A549 (cell line): Measurements from ENCODE around the gene NPFFR1. TPM values are rescaled to one million over a fixed set of nuclear protein-coding genes. Genes with fewer than 3 reads are reported as not detected.

Experiments
- ATAC-seq, 2 experiments: fragments of 200-7000 bp in 1 of 2; fragments of >200 bp in 1 of 2; cut with Nextera tagmentation in 1 of 2; cut with Tn5 transposase in 1 of 2; 3 replicates each; pipeline versions ENCODE4 v1.8.0 to v1.9.1; 2018 to 2020; ENCODE audit warnings: mild to moderate bottlenecking in 1 of 2, moderate library complexity in 1 of 2
- CTCF ChIA-PET: fragments of 300-600 bp; sonication (Branson Sonifier 250); formaldehyde crosslinking; extraction: SDS; loops from one replicate; lab custom pipeline; 2021; ENCODE audit warnings: antibody characterized with exemption, inconsistent platforms; lab: Yijun Ruan, JAX
- POLR2A ChIA-PET: fragments of 350-600 bp; formaldehyde crosslinking; extraction: SDS; loops from one replicate; lab custom pipeline; 2021; ENCODE audit warnings: antibody characterized with exemption, inconsistent platforms; lab: Yijun Ruan, JAX
- DNase-seq, 2 experiments: peaks; one replicate each; pipeline versions ENCODE4 v3.0.0 to v3.0.0-alpha.2; 2011 to 2016; ENCODE audit warnings: low read depth in 1 of 2, low spot score in 1 of 2
- FAIRE-seq: peaks from 2 replicates; lab custom pipeline; 2011; peaks lifted over from hg19 to GRCh38; lab: Jason Lieb, UNC
- H3K27ac ChIP-seq, 2 experiments: fragments of >200 bp; sonication (Bioruptor Twin); formaldehyde crosslinking; 3 replicates each; pipeline ENCODE4 v1.5.1; 2016 to 2017
- H3K4me1 ChIP-seq: fragments of >200 bp; sonication (Bioruptor Twin); formaldehyde crosslinking; 3 replicates; pipeline ENCODE4 v1.6.1; 2016
- H3K4me2 ChIP-seq: fragments of >200 bp; sonication (Bioruptor Twin); formaldehyde crosslinking; 3 replicates; pipeline ENCODE4 v1.6.1; 2016
- H3K4me3 ChIP-seq: fragments of >200 bp; sonication (Bioruptor Twin); formaldehyde crosslinking; 3 replicates; pipeline ENCODE4 v1.5.1; 2016
- H3K9me3 ChIP-seq: fragments of >200 bp; sonication (Bioruptor Twin); formaldehyde crosslinking; 3 replicates; pipeline ENCODE4 v1.6.1; 2016
- CBX8 ChIP-seq: fragments of 200-600 bp; sonication (generic); IDR thresholded peaks from 2 replicates; pipeline ENCODE4 v1.6.1; 2016
- CEBPB ChIP-seq, 2 experiments: fragments of >200 bp in 1 of 2; sonication (Bioruptor Twin) in 1 of 2; formaldehyde crosslinking in 1 of 2; IDR thresholded peaks; 2 replicates each; pipeline ENCODE4 v1.6.1; 2012 to 2016
- EP300 ChIP-seq, 2 experiments: fragments of >200 bp; sonication (Bioruptor Twin); formaldehyde crosslinking; IDR thresholded peaks; 2 replicates in 1 of 2; 3 replicates in 1 of 2; pipeline ENCODE4 v1.6.1; 2016 to 2017
- HES2 ChIP-seq: fragments of >200 bp; sonication (Bioruptor Twin); formaldehyde crosslinking; IDR thresholded peaks from 2 replicates; pipeline ENCODE4 v1.6.1; 2016
- HOXB5 ChIP-seq: fragments of 250-450 bp; sonication (Bioruptor Pico); IDR thresholded peaks from 2 replicates; pipeline ENCODE4 v1.5.0; 2020; ENCODE audit warnings: mild to moderate bottlenecking, moderate library complexity
- JUNB ChIP-seq: fragments of >200 bp; sonication (Bioruptor Twin); formaldehyde crosslinking; IDR thresholded peaks from 2 replicates; pipeline ENCODE4 v1.6.1; 2016
- MAFK ChIP-seq: fragments of 450-650 bp; IDR thresholded peaks from 2 replicates; pipeline ENCODE4 v1.6.1; 2014; ENCODE audit not compliant: partially characterized antibody
- MAX ChIP-seq: IDR thresholded peaks from 2 replicates; pipeline ENCODE4 v1.6.1; 2012
- POLR2AphosphoS2 ChIP-seq: conservative IDR thresholded peaks from 2 replicates; pipeline ENCODE4 v1.6.1; 2012; ENCODE audit warnings: low read length, improper control_type of control experiment, inconsistent platforms
- RAD21 ChIP-seq, 2 experiments: fragments of >200 bp in 1 of 2; sonication (Bioruptor Twin) in 1 of 2; formaldehyde crosslinking in 1 of 2; IDR thresholded peaks in 1 of 2; conservative IDR thresholded peaks in 1 of 2; 2 replicates in 1 of 2; 3 replicates in 1 of 2; pipeline ENCODE4 v1.6.1; 2012 to 2018; ENCODE audit warnings: inconsistent platforms in 1 of 2
- REST ChIP-seq: fragments of 200-600 bp; sonication (generic); IDR thresholded peaks from 2 replicates; pipeline ENCODE4 v1.6.1; 2016; ENCODE audit warnings: antibody characterized with exemption, mild to moderate bottlenecking, moderate library complexity
- RNF2 ChIP-seq: fragments of 200-600 bp; sonication (generic); IDR thresholded peaks from 2 replicates; pipeline ENCODE4 v1.6.1; 2016; ENCODE audit warnings: low read depth, mild to moderate bottlenecking, antibody characterized with exemption, moderate library complexity, borderline replicate concordance
- SREBF2 ChIP-seq: fragments of 450-650 bp; IDR thresholded peaks from 2 replicates; pipeline ENCODE4 v1.6.1; 2014; ENCODE audit warnings: mild to moderate bottlenecking, moderate library complexity
- TP53 ChIP-seq: fragments of 250-450 bp; sonication (Bioruptor Pico); IDR thresholded peaks from 2 replicates; pipeline ENCODE4 v1.5.0; 2021; ENCODE audit warnings: mild to moderate bottlenecking, moderate library complexity
- USF2 ChIP-seq: fragments of 450-650 bp; IDR thresholded peaks from 2 replicates; pipeline ENCODE4 v1.6.1; 2014; ENCODE audit warnings: antibody characterized with exemption
- ZFP36 ChIP-seq: fragments of 450-650 bp; IDR thresholded peaks from 2 replicates; pipeline ENCODE4 v1.6.1; 2014; ENCODE audit warnings: borderline replicate concordance; ENCODE audit not compliant: partially characterized antibody
- WGBS: methylation state at CpG from one replicate; pipeline ENCODE4 v1.1.6; 2017; ENCODE audit errors: missing lambda C conversion rate; 5-methylcytosine and 5-hydroxymethylcytosine counted together
- polyA plus RNA-seq, 4 experiments: library from polyadenylated mRNA; depleted of rRNA in 3 of 4; stranded (reverse); fragments of >200 nt; fragmentation: RNase III in 1 of 4; extraction: RNeasy Plus Mini Kit Qiagen cat#74134 plus additional on column Dnase treatment in 1 of 4; gene quantifications; 2 replicates in 3 of 4; 3 replicates in 1 of 4; pipeline ENCODE4 v1.2.3, GENCODE V29; 2011 to 2017
- TF ChIP-seq, protein P1 (sequence below): fragments of 250-450 bp; sonication (Bioruptor Pico); IDR thresholded peaks from 2 replicates; pipeline ENCODE4 v1.5.0; 2020; ENCODE audit warnings: low read depth, mild to moderate bottlenecking, moderate library complexity
- TF ChIP-seq, protein P2 (sequence below): fragments of 250-450 bp; sonication (Bioruptor Pico); IDR thresholded peaks from 2 replicates; pipeline ENCODE4 v1.5.0; 2021; ENCODE audit warnings: mild to moderate bottlenecking, moderate library complexity, borderline replicate concordance
- TF ChIP-seq, protein P3 (sequence below): IDR thresholded peaks from 2 replicates; pipeline ENCODE4 v1.6.1; 2012

Gene NPFFR1
- polyA plus RNA-seq, 2 of the 4 experiments (the other 2 are of a cell fraction): not detected

DNA sequence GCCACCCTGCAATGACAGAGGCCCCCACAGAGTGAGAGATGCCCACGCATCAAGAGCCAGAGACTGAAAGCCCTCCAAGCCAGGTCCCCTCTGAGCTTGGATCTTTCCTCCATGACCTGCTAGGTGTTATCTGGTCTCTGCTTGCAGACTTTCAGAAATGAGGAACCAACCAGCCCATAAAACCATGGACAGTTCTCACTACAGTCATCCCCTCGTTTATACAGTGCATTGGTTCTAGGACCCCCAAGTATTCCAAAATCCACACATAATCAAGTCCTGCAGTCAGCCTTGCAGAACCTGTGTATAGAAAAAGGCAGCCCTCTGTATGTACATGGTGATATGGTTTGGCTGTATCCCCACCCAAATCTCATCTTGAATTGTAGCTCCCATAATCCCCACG is 23.1 kb downstream of the NPFFR1 start:
- ChIA-PET POLR2A (no interaction called here), CTCF (interaction anchor here (0.6 to 4.3 kb wide), 8 partner anchors 8 to 127 kb away, joined by 3 to 16 read pairs (median 4); partner anchors contain the start of gene PPA1)
- Histone ChIP-seq H3K9me3 (peaks cover 18% of the 10 kb centered on the region; the same call in 2 of the 3 replicates), H3K4me2 (no peak overlapping the region), H3K4me1 (no peaks in the 10 kb centered on the region), H3K27ac (no peak overlapping the region), H3K4me3 (no peak overlapping the region)
- ATAC-seq (no peak), DNase-seq (no peak), FAIRE-seq (no peak)
- no peak for TF ChIP-seq TP53 (CRISPR knock-in tag)
- TF ChIP-seq, protein P1, sequence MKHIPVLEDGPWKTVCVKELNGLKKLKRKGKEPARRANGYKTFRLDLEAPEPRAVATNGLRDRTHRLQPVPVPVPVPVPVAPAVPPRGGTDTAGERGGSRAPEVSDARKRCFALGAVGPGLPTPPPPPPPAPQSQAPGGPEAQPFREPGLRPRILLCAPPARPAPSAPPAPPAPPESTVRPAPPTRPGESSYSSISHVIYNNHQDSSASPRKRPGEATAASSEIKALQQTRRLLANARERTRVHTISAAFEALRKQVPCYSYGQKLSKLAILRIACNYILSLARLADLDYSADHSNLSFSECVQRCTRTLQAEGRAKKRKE (CRISPR knock-in tag): no peak
- TF ChIP-seq CEBPB (IDR thresholded peaks at IDR 0.05): no peak
- TF ChIP-seq HOXB5 (CRISPR knock-in tag): no peak
- no peak for TF ChIP-seq ZFP36
- TF ChIP-seq, protein P2, sequence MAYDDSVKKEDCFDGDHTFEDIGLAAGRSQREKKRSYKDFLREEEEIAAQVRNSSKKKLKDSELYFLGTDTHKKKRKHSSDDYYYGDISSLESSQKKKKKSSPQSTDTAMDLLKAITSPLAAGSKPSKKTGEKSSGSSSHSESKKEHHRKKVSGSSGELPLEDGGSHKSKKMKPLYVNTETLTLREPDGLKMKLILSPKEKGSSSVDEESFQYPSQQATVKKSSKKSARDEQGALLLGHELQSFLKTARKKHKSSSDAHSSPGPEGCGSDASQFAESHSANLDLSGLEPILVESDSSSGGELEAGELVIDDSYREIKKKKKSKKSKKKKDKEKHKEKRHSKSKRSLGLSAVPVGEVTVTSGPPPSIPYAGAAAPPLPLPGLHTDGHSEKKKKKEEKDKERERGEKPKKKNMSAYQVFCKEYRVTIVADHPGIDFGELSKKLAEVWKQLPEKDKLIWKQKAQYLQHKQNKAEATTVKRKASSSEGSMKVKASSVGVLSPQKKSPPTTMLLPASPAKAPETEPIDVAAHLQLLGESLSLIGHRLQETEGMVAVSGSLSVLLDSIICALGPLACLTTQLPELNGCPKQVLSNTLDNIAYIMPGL (CRISPR knock-in tag): no peak
- TF ChIP-seq RAD21 (conservative IDR thresholded peaks at IDR 0.05 in 1 of 2, IDR thresholded peaks at IDR 0.05 in 1 of 2): no peak
- no peak for TF ChIP-seq USF2
- no peak for TF ChIP-seq MAX
- no peak for TF ChIP-seq POLR2AphosphoS2
- no peak for TF ChIP-seq RNF2
- TF ChIP-seq SREBF2: no peak
- no peak for TF ChIP-seq CBX8
- TF ChIP-seq JUNB: no peak
- TF ChIP-seq, protein P3, sequence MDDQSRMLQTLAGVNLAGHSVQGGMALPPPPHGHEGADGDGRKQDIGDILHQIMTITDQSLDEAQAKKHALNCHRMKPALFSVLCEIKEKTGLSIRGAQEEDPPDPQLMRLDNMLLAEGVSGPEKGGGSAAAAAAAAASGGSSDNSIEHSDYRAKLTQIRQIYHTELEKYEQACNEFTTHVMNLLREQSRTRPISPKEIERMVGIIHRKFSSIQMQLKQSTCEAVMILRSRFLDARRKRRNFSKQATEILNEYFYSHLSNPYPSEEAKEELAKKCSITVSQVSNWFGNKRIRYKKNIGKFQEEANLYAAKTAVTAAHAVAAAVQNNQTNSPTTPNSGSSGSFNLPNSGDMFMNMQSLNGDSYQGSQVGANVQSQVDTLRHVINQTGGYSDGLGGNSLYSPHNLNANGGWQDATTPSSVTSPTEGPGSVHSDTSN: no peak
- no peak for TF ChIP-seq HES2
- no peak for TF ChIP-seq EP300 (IDR thresholded peaks at IDR 0.05)
- TF ChIP-seq MAFK: no peak
- TF ChIP-seq REST: no peak
- 38% methylated on average over 3 of the region's 3 CpGs for WGBS
